ENCODE results near the gene RANBP1. TPM values are rescaled to one million over a fixed set of nuclear protein-coding genes. Genes with fewer than 3 reads are reported as not detected.

Gene RANBP1
- polyA plus RNA-seq, 1 of the 3 experiments (the other 2 are of a cell fraction) = 502 TPM

DNA sequence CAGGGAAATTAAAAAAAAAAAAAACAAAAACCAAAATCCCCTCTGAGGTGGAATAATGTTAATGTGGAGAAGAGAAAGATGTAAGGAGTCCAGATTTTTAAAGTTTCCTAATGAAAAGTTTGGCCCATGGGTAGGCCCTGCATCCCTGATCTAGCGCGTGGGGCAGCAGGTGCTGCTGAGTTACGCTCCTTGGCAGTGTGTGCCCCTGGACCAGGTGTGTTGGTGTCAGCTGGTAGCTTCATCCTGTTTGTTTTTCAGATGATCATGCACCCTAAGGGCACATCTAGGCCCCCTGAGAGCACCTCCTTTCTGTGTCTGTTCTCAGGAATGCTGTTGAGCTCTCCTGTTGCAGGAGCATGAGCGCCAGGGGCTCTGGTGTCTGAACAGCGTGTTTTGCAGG lies 29.1 kb upstream of the RANBP1 start (continued):
- no peak for TF ChIP-seq MEF2A (IDR thresholded peaks at IDR 0.05; ENCODE audit: borderline replicate concordance, low read depth)

DNA sequence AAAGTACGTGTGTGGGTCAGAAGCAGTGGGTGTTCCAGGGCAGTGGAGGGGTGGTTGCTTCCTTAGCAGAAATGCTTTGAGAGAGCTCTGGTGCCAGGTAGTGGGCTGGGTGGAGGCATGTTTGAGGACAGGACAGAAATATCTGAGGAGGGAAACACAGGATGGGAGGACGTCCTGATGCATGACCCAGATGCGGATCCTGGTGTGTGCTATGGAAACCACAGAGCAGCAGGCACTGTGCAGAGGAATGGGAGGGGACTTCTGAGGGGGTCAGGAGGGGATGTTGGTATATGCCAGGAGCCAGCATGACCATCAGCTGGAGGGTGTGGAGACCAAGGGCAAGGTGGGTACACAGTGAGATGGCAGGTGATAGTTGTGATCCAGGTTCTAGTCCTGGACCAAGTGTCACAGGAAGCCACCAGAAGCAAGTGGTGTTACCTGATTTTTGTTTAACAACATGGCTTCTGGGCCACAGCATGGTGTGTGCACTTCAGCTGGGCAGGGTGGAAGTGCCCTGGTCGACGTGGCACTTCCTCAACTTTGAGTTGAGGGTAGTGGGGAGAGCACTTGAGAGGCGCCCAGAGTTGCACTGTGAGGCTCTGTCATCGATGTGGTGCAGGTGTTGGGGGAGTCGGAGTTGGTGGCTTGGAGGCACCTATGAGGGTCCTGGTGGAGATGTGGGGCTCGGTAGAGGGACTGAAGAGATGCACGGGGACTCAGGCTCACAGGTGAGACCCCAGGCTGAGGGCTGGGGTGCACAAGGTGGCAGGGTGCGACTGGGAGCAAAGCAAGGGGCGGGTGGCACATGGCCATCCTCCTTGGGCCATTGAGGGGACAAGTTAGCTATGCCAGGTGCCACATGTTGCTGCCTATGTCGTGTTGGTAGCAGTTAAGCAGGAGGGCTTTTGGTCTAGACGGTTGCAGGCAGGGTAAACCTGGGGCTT lies 28.3 kb upstream of the RANBP1 start:
- Histone ChIP-seq H3K9me3 (no peaks in the 10 kb centered on the region), H2AFZ (ENCODE audit: low read depth) (no peak overlapping the region), H3K9ac (no peak overlapping the region), H3K4me3 (ENCODE audit: low read depth in 2 of 2, low read length in 1 of 2) (no peak overlapping the region), H3K4me1 (ENCODE audit: control insufficient read depth in 1 of 2, insufficient read depth in 2 of 2, low read depth in 1 of 2, low read length in 1 of 2) (peaks cover 2 to 16% of the 10 kb centered on the region in 2 experiments; a peak in 1 of 4 replicates), H3K79me2 (ENCODE audit: insufficient read depth) (peaks cover 77% of the 10 kb centered on the region), H3K27ac (ENCODE audit: low read depth in 2 of 2, low read length in 1 of 2) (no peak overlapping the region), H3K4me2 (no peak overlapping the region), H3F3A (replicated peaks; ENCODE audit: insufficient read depth) (peaks cover 2% of the 10 kb centered on the region), H4K20me1 (ENCODE audit: insufficient read depth) (peaks cover 61% of the 10 kb centered on the region), H3K27me3 (ENCODE audit: insufficient read depth) (no peaks in the 10 kb centered on the region), H3K9me2 (no peaks in the 10 kb centered on the region), H3K36me3 (replicated peaks in 1 of 2; ENCODE audit: control insufficient read depth in 1 of 2, insufficient read depth in 2 of 2, low read length in 1 of 2) (peaks cover 63 to 71% of the 10 kb centered on the region in 2 experiments)
- WGBS (ENCODE audit: low lambda C conversion rate) = 95% methylated on average over 10 of the region's 14 CpGs
- POLR2A ChIA-PET = no interaction called here
- TF ChIP-seq TAF1 (IDR thresholded peaks at IDR 0.05; ENCODE audit: borderline replicate concordance, low read depth, low read length) = no peak
- TF ChIP-seq, protein P1, sequence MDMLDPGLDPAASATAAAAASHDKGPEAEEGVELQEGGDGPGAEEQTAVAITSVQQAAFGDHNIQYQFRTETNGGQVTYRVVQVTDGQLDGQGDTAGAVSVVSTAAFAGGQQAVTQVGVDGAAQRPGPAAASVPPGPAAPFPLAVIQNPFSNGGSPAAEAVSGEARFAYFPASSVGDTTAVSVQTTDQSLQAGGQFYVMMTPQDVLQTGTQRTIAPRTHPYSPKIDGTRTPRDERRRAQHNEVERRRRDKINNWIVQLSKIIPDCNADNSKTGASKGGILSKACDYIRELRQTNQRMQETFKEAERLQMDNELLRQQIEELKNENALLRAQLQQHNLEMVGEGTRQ (IDR thresholded peaks at IDR 0.05; ENCODE audit: borderline replicate concordance, low read depth, low read length) = no peak
- no peak for TF ChIP-seq FOSL2 (IDR thresholded peaks at IDR 0.05; ENCODE audit: borderline replicate concordance, low read depth)
- no peak for TF ChIP-seq MEF2A (IDR thresholded peaks at IDR 0.05; ENCODE audit: borderline replicate concordance, low read depth)
- TF ChIP-seq SIN3A (IDR thresholded peaks at IDR 0.05; ENCODE audit: borderline replicate concordance, low read depth, low read length) = no peak
- no peak for TF ChIP-seq YY1 (IDR thresholded peaks at IDR 0.05; ENCODE audit: low read depth)
- no peak for TF ChIP-seq TEAD4 (IDR thresholded peaks at IDR 0.05; ENCODE audit: borderline replicate concordance, insufficient read depth)
- no peak for TF ChIP-seq SMC3 (IDR thresholded peaks at IDR 0.05; ENCODE audit: low read depth, low read length)
- TF ChIP-seq NFIC (IDR thresholded peaks at IDR 0.05; ENCODE audit: borderline replicate concordance) = no peak
- no peak for TF ChIP-seq NRF1 (IDR thresholded peaks at IDR 0.05; ENCODE audit: low read depth, low read length)
- TF ChIP-seq GATA2 (CRISPR knock-in tag; IDR thresholded peaks at IDR 0.05) = no peak
- TF ChIP-seq, protein P2, sequence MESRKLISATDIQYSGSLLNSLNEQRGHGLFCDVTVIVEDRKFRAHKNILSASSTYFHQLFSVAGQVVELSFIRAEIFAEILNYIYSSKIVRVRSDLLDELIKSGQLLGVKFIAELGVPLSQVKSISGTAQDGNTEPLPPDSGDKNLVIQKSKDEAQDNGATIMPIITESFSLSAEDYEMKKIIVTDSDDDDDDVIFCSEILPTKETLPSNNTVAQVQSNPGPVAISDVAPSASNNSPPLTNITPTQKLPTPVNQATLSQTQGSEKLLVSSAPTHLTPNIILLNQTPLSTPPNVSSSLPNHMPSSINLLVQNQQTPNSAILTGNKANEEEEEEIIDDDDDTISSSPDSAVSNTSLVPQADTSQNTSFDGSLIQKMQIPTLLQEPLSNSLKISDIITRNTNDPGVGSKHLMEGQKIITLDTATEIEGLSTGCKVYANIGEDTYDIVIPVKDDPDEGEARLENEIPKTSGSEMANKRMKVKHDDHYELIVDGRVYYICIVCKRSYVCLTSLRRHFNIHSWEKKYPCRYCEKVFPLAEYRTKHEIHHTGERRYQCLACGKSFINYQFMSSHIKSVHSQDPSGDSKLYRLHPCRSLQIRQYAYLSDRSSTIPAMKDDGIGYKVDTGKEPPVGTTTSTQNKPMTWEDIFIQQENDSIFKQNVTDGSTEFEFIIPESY (IDR thresholded peaks at IDR 0.05; ENCODE audit: borderline replicate concordance, low read depth) = no peak
- TF ChIP-seq TCF12 (IDR thresholded peaks at IDR 0.05) = no peak
- TF ChIP-seq FOXM1 (IDR thresholded peaks at IDR 0.05; ENCODE audit: low read depth) = no peak
- TF ChIP-seq, protein P3, sequence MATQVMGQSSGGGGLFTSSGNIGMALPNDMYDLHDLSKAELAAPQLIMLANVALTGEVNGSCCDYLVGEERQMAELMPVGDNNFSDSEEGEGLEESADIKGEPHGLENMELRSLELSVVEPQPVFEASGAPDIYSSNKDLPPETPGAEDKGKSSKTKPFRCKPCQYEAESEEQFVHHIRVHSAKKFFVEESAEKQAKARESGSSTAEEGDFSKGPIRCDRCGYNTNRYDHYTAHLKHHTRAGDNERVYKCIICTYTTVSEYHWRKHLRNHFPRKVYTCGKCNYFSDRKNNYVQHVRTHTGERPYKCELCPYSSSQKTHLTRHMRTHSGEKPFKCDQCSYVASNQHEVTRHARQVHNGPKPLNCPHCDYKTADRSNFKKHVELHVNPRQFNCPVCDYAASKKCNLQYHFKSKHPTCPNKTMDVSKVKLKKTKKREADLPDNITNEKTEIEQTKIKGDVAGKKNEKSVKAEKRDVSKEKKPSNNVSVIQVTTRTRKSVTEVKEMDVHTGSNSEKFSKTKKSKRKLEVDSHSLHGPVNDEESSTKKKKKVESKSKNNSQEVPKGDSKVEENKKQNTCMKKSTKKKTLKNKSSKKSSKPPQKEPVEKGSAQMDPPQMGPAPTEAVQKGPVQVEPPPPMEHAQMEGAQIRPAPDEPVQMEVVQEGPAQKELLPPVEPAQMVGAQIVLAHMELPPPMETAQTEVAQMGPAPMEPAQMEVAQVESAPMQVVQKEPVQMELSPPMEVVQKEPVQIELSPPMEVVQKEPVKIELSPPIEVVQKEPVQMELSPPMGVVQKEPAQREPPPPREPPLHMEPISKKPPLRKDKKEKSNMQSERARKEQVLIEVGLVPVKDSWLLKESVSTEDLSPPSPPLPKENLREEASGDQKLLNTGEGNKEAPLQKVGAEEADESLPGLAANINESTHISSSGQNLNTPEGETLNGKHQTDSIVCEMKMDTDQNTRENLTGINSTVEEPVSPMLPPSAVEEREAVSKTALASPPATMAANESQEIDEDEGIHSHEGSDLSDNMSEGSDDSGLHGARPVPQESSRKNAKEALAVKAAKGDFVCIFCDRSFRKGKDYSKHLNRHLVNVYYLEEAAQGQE (IDR thresholded peaks at IDR 0.05; ENCODE audit: low read depth, low read length) = no peak
- TF ChIP-seq, protein P4, sequence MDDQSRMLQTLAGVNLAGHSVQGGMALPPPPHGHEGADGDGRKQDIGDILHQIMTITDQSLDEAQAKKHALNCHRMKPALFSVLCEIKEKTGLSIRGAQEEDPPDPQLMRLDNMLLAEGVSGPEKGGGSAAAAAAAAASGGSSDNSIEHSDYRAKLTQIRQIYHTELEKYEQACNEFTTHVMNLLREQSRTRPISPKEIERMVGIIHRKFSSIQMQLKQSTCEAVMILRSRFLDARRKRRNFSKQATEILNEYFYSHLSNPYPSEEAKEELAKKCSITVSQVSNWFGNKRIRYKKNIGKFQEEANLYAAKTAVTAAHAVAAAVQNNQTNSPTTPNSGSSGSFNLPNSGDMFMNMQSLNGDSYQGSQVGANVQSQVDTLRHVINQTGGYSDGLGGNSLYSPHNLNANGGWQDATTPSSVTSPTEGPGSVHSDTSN (IDR thresholded peaks at IDR 0.05) = no peak
- TF ChIP-seq POLR2AphosphoS5 (IDR thresholded peaks at IDR 0.05; ENCODE audit: low read depth, low read length) = no peak
- TF ChIP-seq JUND (IDR thresholded peaks at IDR 0.05) = no peak
- TF ChIP-seq, protein P5, sequence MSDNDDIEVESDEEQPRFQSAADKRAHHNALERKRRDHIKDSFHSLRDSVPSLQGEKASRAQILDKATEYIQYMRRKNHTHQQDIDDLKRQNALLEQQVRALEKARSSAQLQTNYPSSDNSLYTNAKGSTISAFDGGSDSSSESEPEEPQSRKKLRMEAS (IDR thresholded peaks at IDR 0.05; ENCODE audit: low read depth) = no peak
- TF ChIP-seq ELF1 (IDR thresholded peaks at IDR 0.05) = no peak
- DNase-seq = no peak
- CTCF ChIA-PET = interaction anchor here (1.1 to 1.4 kb wide), 3 partner anchors 24 to 134 kb away, joined by 3 read pairs; no protein-coding TSS in a partner anchor

All from SK-N-SH (cell line).